Posterior cingulate gyrus (tissue), 11 donors: ENCODE measurements around the gene MECP2.

Source experiments
- DNase-seq, 10 donors: peaks; one replicate each; pipeline versions ENCODE4 v3.0.0 to v3.0.0-alpha.2; 2020 to 2021; ENCODE audit warnings: mixed read lengths in 3 of 10
- intact Hi-C: fragments of 100-400 bp; cut with DNase I; formaldehyde crosslinking; loops from one replicate; pipeline ENCODE4 v1.15.1; 2023

Gene MECP2

GRCh38 chrX:153974003-153974725 lies 123.4 kb downstream of the MECP2 start:
- intact Hi-C loops = no loop called here
- DNase-seq = peak in 1 of 10 donors; percentile 76

GRCh38 chrX:153973127-153974002 lies 124.2 kb downstream of the MECP2 start:
- intact Hi-C loops = no loop called here
- DNase-seq = no peak

- intact Hi-C loops = no loop called here
- DNase-seq = peak; percentile 76 to 98 (median 83)
These were observed 125.0 kb downstream of the MECP2 start, which contains the start of gene TMEM187 for GRCh38 chrX:153972368-153973126. Gene TMEM187, plus strand, starts transcription at chrX:153972754. Its CDS starts 9,309 bp downstream, at chrX:153982063.
